ENCODE results near the gene CHMP2A.
"Not testable (repeated sequence)": the region's sequence is repeated elsewhere in the genome, so short reads cannot be mapped to it uniquely, and the experiment has no call there.

The CHMP2A gene

GRCh38 chr19:58555369-58555885, 522 bp upstream of the CHMP2A start:
- no peak for DNase-seq

DNA sequence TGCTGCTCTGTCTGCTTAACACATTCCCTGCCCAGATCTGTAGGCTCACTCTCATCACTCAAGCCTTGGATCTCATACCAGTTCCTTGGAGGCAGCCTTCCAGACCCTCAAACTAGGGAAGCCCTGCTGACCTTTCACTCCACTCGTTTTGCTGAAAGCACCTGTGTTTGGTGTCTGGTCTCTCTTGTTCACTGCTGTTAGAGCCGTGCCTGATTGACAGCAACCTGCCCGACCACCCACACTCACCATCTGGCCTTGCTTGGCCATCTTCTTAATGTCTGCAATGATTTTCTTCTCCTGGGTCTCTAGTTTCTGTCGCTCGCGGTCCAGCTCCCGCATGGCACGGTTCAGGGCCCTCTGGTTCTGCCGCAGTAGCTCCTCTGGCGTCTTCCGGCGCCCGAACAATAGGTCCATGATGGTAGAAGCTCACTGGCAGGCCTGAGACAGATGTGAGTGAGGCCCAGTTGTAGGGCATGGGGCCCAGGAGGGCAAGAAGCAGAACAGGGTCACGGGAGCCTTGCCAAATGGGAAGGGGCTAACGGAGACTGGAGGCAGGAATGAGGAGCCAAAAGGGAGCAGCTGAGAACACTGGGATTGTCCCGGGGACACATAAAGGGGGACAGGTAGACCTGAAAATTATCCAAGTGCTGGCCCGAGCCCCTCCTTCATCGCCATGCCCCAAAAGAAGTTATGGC, 959 bp downstream of the CHMP2A start:
- no peak for DNase-seq

DNA sequence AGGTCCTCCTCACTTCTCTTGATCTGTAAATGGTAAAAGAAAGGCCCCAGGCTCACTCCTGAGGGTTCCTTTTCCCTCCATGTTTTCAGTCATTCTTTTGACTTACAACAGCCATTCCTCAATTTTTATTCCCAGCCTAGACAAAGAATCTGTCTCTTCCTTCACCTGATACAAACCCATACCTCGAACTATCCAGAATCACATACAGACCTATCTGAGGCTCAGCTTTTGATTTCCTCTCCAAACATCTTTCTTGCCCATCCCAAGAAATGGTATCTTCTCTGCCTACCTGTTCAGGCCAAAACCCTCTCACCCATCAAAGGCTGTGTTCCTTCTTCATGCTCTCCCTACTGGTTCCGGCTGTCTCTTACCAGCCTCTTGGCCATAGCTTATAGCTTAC, 2.2 kb downstream of the CHMP2A start:
- no peak for DNase-seq

- no peak for DNase-seq
Observed at GRCh38 chr19:58551577-58552471, 3.1 kb downstream of the CHMP2A start.

DNA sequence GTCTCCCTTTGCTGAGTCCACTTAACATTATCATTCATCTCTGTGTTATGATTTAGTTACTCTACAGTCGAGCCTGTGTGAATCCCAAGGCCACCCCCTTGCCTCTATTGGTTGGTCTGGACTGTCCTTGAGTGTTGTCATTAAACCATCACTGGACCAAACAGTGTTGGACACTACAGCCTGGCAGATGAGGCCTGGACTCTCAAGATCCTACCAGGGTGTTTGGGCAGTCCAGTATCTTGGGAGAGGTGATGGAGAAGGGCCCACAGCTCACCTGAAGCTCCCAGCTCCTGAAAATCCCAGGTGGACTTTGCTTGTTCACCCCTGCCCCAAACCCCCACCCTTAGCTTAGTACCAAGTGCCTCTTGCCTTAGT, 3.8 kb downstream of the CHMP2A start:
- DNase-seq, result no peak

- no peak for DNase-seq
Observed at GRCh38 chr19:58550362-58551122, 4.4 kb downstream of the CHMP2A start.

- DNase-seq, result no peak
Observed at GRCh38 chr19:58549664-58550361, 5.1 kb downstream of the CHMP2A start.

DNA sequence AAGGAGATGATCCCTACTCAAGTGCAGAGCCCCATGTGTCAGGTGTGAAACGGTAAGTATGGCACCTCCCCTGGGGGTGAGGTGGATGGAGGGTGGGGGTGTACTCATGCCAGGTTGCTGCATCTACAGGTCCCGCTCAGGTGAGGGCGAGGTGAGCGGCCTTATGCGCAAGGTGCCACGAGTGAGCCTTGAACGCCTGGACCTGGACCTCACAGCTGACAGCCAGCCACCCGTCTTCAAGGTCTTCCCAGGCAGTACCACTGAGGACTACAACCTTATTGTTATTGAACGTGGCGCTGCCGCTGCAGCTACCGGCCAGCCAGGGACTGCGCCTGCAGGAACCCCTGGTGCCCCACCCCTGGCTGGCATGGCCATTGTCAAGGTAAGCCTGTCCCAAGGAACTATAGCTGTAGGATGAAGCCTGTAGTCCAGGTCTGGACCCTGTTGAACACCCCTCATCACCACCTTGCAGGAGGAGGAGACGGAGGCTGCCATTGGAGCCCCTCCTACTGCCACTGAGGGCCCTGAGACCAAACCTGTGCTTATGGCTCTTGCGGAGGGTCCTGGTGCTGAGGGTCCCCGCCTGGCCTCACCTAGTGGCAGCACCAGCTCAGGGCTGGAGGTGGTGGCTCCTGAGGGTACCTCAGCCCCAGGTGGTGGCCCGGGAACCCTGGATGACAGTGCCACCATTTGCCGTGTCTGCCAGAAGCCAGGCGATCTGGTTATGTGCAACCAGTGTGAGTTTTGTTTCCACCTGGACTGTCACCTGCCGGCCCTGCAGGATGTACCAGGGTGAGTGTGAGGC, 5.8 kb downstream of the CHMP2A start:
- no peak for DNase-seq

- no peak for DNase-seq
Observed at GRCh38 chr19:58547323-58548312, 7.3 kb downstream of the CHMP2A start.

DNA sequence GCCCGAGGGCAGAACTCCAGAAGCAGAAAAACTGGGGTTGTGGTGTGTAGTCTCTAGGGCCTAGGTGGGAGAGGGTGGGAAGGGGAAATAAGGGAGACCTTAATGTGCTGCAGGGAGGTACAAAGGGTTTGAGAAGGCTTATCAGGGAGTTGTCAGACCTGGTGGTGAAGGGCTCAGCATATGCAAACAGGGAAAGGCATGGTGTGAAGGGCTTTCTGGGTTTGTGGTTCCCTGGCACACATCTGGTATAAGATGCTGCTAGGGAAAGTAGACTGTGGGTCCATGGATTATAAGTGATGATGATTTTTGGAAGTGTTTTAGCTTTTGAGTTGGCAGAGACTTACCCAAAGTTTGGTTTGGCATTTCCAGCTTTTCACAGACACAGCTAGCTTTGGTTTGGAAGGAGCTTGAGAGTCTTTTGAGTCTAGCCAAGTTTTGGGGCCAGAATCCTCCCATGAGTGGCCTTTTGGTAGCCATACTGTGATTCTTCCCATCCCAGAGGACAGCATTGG, 8.8 kb downstream of the CHMP2A start:
- no peak for DNase-seq

DNA sequence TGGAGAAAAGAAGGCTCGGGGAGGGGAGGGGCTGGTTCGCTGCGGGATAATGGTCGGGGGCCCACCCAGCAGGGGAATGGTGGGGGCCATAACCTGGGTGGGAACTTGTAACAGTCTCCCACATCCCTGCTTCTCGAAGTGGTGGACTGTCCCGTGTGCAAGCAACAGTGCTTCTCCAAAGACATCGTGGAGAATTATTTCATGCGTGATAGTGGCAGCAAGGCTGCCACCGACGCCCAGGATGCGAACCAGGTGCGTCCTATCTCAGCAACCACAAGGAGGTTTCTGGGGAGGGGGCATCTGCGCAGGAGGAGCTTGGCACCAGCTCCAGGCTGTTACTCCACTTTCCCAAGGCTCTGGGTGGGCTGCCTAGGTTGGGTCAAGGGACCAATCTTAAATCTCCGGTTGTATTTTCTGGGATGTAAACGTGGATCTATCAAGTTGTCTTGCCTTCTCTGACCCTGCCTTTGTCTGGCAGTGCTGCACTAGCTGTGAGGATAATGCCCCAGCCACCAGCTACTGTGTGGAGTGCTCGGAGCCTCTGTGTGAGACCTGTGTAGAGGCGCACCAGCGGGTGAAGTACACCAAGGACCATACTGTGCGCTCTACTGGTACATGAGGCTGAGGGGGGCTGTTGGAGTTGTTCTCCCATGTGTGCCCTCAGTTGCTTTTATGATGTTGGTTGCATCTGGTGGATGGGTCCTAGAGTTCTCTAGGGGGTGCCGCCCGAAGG, 9.5 kb downstream of the CHMP2A start:
- peak; percentile 42 for DNase-seq

DNA sequence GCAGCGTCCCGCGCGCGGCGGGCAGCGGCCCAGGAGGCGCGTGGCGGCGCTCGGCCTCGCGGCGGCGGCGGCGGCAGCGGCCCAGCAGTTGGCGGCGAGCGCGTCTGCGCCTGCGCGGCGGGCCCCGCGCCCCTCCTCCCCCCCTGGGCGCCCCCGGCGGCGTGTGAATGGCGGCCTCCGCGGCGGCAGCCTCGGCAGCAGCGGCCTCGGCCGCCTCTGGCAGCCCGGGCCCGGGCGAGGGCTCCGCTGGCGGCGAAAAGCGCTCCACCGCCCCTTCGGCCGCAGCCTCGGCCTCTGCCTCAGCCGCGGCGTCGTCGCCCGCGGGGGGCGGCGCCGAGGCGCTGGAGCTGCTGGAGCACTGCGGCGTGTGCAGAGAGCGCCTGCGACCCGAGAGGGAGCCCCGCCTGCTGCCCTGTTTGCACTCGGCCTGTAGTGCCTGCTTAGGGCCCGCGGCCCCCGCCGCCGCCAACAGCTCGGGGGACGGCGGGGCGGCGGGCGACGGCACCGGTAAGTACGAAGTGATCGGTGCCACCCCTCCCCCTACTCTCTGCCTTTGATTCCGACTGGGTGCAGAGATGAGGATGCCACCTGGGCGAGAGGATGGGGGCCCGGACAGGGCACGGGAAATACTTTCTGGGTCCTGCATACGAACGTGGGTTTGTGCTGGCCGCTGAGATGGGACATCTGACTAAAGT, 10.2 kb downstream of the CHMP2A start:
- DNase-seq, result no peak

DNA sequence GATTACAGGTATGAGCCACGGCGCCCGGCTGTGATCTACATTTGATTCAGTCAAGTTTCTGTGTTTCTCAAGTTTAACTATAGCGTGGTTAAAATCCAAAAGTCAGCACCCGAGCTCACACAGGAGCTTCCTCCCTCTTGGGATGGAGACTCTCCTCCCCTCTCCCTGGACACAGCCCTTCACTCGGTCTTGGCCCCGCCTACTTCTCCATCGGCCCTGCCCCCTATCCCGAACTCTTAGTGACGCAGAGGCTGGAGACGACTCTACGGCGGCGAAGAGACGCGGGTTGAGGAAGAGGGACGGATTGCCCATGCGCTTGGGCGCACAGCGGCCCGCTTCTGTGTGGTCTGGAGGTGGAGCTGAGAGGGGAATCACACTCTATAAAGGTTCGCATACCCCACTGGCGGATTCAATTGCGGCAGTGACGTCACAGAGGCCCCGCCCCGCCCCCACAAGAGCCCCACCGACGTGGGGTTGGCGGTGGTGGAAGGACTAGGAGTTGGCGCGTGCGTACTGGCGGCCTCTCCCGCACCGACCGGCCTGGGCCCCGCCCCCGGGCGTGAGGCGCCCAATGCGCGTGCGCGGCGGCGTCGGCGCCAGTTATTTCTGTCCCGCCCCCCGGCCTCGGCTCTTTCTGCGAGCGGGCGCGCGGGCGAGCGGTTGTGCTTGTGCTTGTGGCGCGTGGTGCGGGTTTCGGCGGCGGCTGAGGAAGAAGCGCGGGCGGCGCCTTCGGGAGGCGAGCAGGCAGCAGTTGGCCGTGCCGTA, 10.9 kb downstream of the CHMP2A start, which contains the start of gene TRIM28:
TSS of gene TRIM28 (plus strand) at position 239 of the 765 bp plus-strand sequence. CDS start 694 bp downstream, outside the sequence.
- peak; percentile 100 for DNase-seq

- DNase-seq, result not testable (repeated sequence)
Observed at GRCh38 chr19:58542641-58543372, 12.1 kb downstream of the CHMP2A start.

GRCh38 chr19:58539169-58539559, 15.7 kb downstream of the CHMP2A start:
- not testable (repeated sequence) for DNase-seq

GRCh38 chr19:58538257-58539168, 16.4 kb downstream of the CHMP2A start:
- DNase-seq, result peak; percentile 79
